Vein endothelial cell (primary cell): ENCODE measurements around the gene SMAD6. TPM values are rescaled to one million over a fixed set of nuclear protein-coding genes. Genes with fewer than 3 reads are reported as not detected.

ENCODE experiments used
- total RNA-seq: library from RNA; depleted of rRNA; stranded (reverse); fragments of >200 nt; gene quantifications from 2 replicates; pipeline ENCODE4 v1.2.3, GENCODE V29; 2012

Gene SMAD6
- total RNA-seq: 15.3 and 24.2 TPM in 2 replicates

DNA sequence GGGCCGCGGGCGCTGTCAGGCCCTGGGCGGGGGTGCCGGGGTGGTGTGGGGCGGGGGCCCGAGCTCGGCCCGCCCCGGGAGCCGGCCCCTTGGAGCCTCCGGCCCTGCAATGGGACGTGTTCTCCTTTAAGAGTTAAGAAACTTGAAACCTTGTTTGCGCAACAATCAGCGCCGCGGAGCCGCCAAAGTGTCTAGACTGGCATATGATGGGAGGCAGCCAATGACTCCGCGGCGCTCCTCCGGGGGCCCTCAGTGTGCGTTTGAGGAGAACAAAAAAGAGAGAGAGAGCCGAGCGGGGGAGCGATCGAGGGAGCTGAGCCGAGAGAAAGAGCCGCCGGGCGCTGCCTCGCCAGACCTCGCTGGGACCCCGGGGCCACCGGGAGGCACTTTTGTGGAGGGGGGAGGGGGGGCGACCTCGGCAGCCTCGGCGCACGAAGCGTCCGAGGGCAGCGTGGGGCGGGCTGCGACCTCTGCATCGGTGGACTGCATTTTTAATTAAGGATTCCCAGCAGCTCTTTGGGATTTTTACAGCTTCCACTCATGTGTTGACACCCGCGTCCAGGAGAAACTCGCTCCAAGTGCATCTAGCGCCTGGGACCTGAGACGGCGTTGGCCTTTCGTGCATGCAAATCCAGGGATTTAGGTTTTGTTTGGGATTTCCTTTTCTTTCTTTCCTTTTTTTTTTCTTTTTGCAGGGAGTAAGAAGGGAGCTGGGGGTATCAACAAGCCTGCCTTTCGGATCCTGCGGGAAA lies at the start of gene SMAD6:
TSS of gene SMAD6 (plus strand) at position 202 of the 752 bp plus-strand sequence. CDS start 1,023 bp downstream, outside the sequence.

Other genes with a start within 250 kb of the SMAD6 start
- 13.0 and 15.0 TPM in 2 replicates for gene SNAPC5, start 204.5 kb upstream of the SMAD6 start, total RNA-seq
- 3,840 and 3,866 TPM in 2 replicates for gene RPL4, start 197.4 kb upstream of the SMAD6 start, total RNA-seq
- 20.3 and 25.2 TPM in 2 replicates for gene ZWILCH, start 196.9 kb upstream of the SMAD6 start, total RNA-seq
- gene LCTL, start 136.2 kb upstream of the SMAD6 start, total RNA-seq: not detected in 2 replicates